GM12878 (cell line): ENCODE data around the gene KANSL2. TPM values are rescaled to one million over a fixed set of nuclear protein-coding genes. Genes with fewer than 3 reads are reported as not detected.

ENCODE experiments used
- ATAC-seq: fragments of 200-7000 bp; cut with Tn5 transposase; 3 replicates; pipeline ENCODE4 v1.9.1; 2020; ENCODE audit warnings: mild to moderate bottlenecking, moderate library complexity
- BruUV-seq: library from RNA; stranded (reverse); fragments of 400-500 nt; replicated peaks from 2 replicates; lab custom pipeline; 2021; lab: Mats Ljungman, UMichigan
- CTCF ChIA-PET: fragments of 300-600 bp; sonication (Branson Sonifier 250); formaldehyde crosslinking; extraction: SDS; loops from one replicate; lab custom pipeline; 2021; ENCODE audit warnings: inconsistent platforms; lab: Yijun Ruan, JAX
- POLR2A ChIA-PET: fragments of 350-600 bp; formaldehyde crosslinking; extraction: SDS; loops from one replicate; lab custom pipeline; 2021; ENCODE audit warnings: inconsistent platforms; lab: Charles Lee
- RAD21 ChIA-PET: fragments of 300-600 bp; sonication (Branson Sonifier 250); formaldehyde crosslinking; loops from one replicate; lab custom pipeline; 2023; ENCODE audit warnings: antibody characterized with exemption; ENCODE audit not compliant: unreplicated experiment; lab: Charles Lee
- SMC1A ChIA-PET: fragments of 300-600 bp; sonication (Branson Sonifier 250); formaldehyde crosslinking; loops from one replicate; lab custom pipeline; 2023; ENCODE audit not compliant: unreplicated experiment, uncharacterized antibody; lab: Charles Lee
- DNase-seq: peaks from one replicate; pipeline ENCODE4 v3.0.0-alpha.2; 2011; ENCODE audit warnings: low read depth, low spot score
- FAIRE-seq: peaks from 3 replicates; lab custom pipeline; 2011; peaks lifted over from hg19 to GRCh38; lab: Jason Lieb, UNC
- H2AFZ ChIP-seq: 2 replicates; pipeline ENCODE4 v1.6.0; 2011; ENCODE audit warnings: low read depth, low read length, control low read depth; ENCODE audit not compliant: control insufficient read depth
- H3K27ac ChIP-seq: 2 replicates; pipeline ENCODE4 v1.5.1; 2011; ENCODE audit warnings: control low read depth; ENCODE audit not compliant: control insufficient read depth, insufficient read depth
- H3K27me3 ChIP-seq, 2 experiments: replicated peaks in 1 of 2; 2 replicates each; pipeline versions ENCODE4 v1.6.0 to v1.6.1; 2011; ENCODE audit warnings: low read length in 1 of 2; ENCODE audit not compliant: control insufficient read depth in 2 of 2, insufficient read depth in 2 of 2
- H3K36me3 ChIP-seq, 2 experiments: 2 replicates each; pipeline ENCODE4 v1.5.1; 2011; ENCODE audit warnings: low read length in 1 of 2; ENCODE audit not compliant: control insufficient read depth in 2 of 2, insufficient read depth in 2 of 2
- H3K4me1 ChIP-seq: 2 replicates; pipeline ENCODE4 v1.6.1; 2011; ENCODE audit warnings: mild to moderate bottlenecking, low read length, moderate library complexity, mixed read lengths; ENCODE audit not compliant: control insufficient read depth, insufficient read depth
- H3K4me2 ChIP-seq: 2 replicates; pipeline ENCODE4 v1.6.0; 2011; ENCODE audit warnings: control low read depth; ENCODE audit not compliant: control insufficient read depth, insufficient read depth
- H3K4me3 ChIP-seq: fragments of 200-600 bp; sonication (generic); 2 replicates; pipeline ENCODE4 v1.5.1; 2016
- H3K79me2 ChIP-seq: 2 replicates; pipeline ENCODE4 v1.6.0; 2011; ENCODE audit warnings: low read length; ENCODE audit not compliant: control insufficient read depth, insufficient read depth
- H3K9ac ChIP-seq: 2 replicates; pipeline ENCODE4 v1.8.0; 2011; ENCODE audit warnings: low read length, control low read depth, mixed read lengths; ENCODE audit not compliant: control insufficient read depth, insufficient read depth
- H3K9me3 ChIP-seq: replicated peaks from 3 replicates; pipeline ENCODE4 v1.5.1; 2011; ENCODE audit warnings: mild to moderate bottlenecking, low read length; ENCODE audit not compliant: control insufficient read depth, insufficient read depth
- H4K20me1 ChIP-seq: 2 replicates; pipeline ENCODE4 v1.6.0; 2011; ENCODE audit not compliant: control insufficient read depth, insufficient read depth
- BCL11A ChIP-seq: IDR thresholded peaks from 2 replicates; pipeline ENCODE4 v1.6.1; 2011; ENCODE audit warnings: low read depth, low read length
- ETV6 ChIP-seq, 2 experiments: fragments of 450-650 bp in 1 of 2; IDR thresholded peaks in 1 of 2; conservative IDR thresholded peaks in 1 of 2; 2 replicates each; pipeline ENCODE4 v1.6.1; 2014; ENCODE audit warnings: antibody characterized with exemption in 1 of 2, borderline replicate concordance in 1 of 2, low read depth in 1 of 2, mild to moderate bottlenecking in 1 of 2, moderate library complexity in 1 of 2
- HCFC1 ChIP-seq: fragments of 150-350 bp; IDR thresholded peaks from 2 replicates; pipeline ENCODE4 v1.6.1; 2014; ENCODE audit warnings: low read length
- JUNB ChIP-seq: IDR thresholded peaks from 2 replicates; pipeline ENCODE4 v1.6.1; 2016; ENCODE audit warnings: antibody characterized with exemption, mild to moderate bottlenecking
- NFYA ChIP-seq: IDR thresholded peaks from 2 replicates; pipeline ENCODE4 v1.6.1; 2011; ENCODE audit warnings: low read depth, mild to moderate bottlenecking, low read length, improper control_type of control experiment, borderline replicate concordance
- RUNX3 ChIP-seq: IDR thresholded peaks from 2 replicates; pipeline ENCODE4 v1.6.1; 2012; ENCODE audit warnings: low read length, inconsistent platforms
- SMAD1 ChIP-seq: fragments of 450-650 bp; IDR thresholded peaks from 2 replicates; pipeline ENCODE4 v1.6.1; 2018; ENCODE audit warnings: mild to moderate bottlenecking, low read depth; ENCODE audit not compliant: partially characterized antibody
- SMARCA5 ChIP-seq: fragments of 450-650 bp; IDR thresholded peaks from 2 replicates; pipeline ENCODE4 v1.6.1; 2017; ENCODE audit warnings: mild to moderate bottlenecking
- YY1 ChIP-seq: IDR thresholded peaks from 2 replicates; pipeline ENCODE4 v1.6.1; 2011; ENCODE audit warnings: low read depth, mild to moderate bottlenecking, low read length
- WGBS: methylation state at CpG from one replicate; pipeline ENCODE4 v1.1.6; 2016; ENCODE audit warnings: low lambda C conversion rate; ENCODE audit not compliant: insufficient replicate concordance, insufficient coverage; ENCODE audit errors: missing lambda C conversion rate; 5-methylcytosine and 5-hydroxymethylcytosine counted together
- in situ Hi-C: fragments of 300-500 bp; cut with MboI; formaldehyde crosslinking; loops from 9 replicates; pipeline ENCODE4 v1.14.3; 2018; ENCODE audit warnings: mixed read lengths
- intact Hi-C: fragments of 100-400 bp; cut with micrococcal nuclease; formaldehyde crosslinking; loops from one replicate; pipeline ENCODE4 v1.14.2; 2022; ENCODE audit not compliant: unreplicated experiment
- polyA plus RNA-seq, 11 experiments: library from polyadenylated mRNA; depleted of rRNA in 4 of 11; unstranded in 6 of 11; stranded (reverse) in 5 of 11; fragments of >200 nt; fragmentation: Nextera tagmentation in 4 of 11; fragmentation: Illumina TruSeq in 1 of 11; extraction: Ambion mirVana in 4 of 11; extraction: Trizol in 1 of 11; gene quantifications; 1 replicate in 1 of 11; 2 replicates in 10 of 11; pipeline versions ENCODE4 v1.2.1 to v1.2.3, GENCODE V29; 2011 to 2016; ENCODE audit warnings: inconsistent platforms in 2 of 11, missing spikeins in 2 of 11, low read depth in 1 of 11
- total RNA-seq, 4 experiments: library from RNA; depleted of rRNA in 3 of 4; stranded (reverse); fragments of >200 nt in 3 of 4; fragmentation: Illumina TruSeq in 1 of 4; extraction: Trizol in 1 of 4; gene quantifications; 2 replicates each; pipeline versions ENCODE4 v1.2.1 to v1.2.3, GENCODE V29; 2013 to 2021

The KANSL2 gene
- total and polyA plus RNA-seq, 10 of the 15 experiments (the other 5 are each of a cell fraction or from before 2014, with no cell fraction given): 28.1 to 54.8 (median 40.9) TPM

- POLR2A ChIA-PET: interaction anchor here (0.6 to 3.3 kb wide), 3 partner anchors 11 to 436 kb away, joined by 3 to 11 read pairs (median 4); partner anchors contain the start of gene KANSL2
- in situ Hi-C loops (no loop called here), intact Hi-C loops (loop anchor here (10.0 kb wide), 1 partner anchor 123 kb away; no protein-coding TSS in a partner anchor)
- no peak overlapping the region for H3K4me3 ChIP-seq
- no peaks in the 10 kb centered on the region for H3K4me1 ChIP-seq
- ATAC-seq: no peak
- H3K27ac ChIP-seq: no peak overlapping the region
- no peak for DNase-seq
- BruUV-seq: no TSS peak
- no peak overlapping the region for H2AFZ ChIP-seq
- H4K20me1 ChIP-seq: no peaks in the 10 kb centered on the region
- H3K4me2 ChIP-seq: no peak overlapping the region
- no peak overlapping the region for H3K9ac ChIP-seq
- no peaks in the 10 kb centered on the region for H3K9me3 ChIP-seq
- WGBS: 89% methylated on average over 8 of the region's 8 CpGs
- SMC1A ChIA-PET: interaction anchor here (0.8 to 2.3 kb wide), 4 partner anchors 9 to 125 kb away, joined by 3 to 6 read pairs (median 3); partner anchors contain the start of gene KANSL2
- CTCF ChIA-PET: interaction anchor here (1.4 kb wide), 1 partner anchor 53 kb away, joined by 5 read pairs; no protein-coding TSS in a partner anchor
- FAIRE-seq: no peak
- H3K36me3 ChIP-seq: peaks cover 10 to 30% of the 10 kb centered on the region in 2 experiments
- RAD21 ChIA-PET: no interaction called here
- H3K79me2 ChIP-seq: peaks cover 12% of the 10 kb centered on the region
- no peak for TF ChIP-seq JUNB
- no peak for TF ChIP-seq NFYA
- no peak for TF ChIP-seq YY1
- TF ChIP-seq SMAD1: no peak
- no peak for TF ChIP-seq HCFC1
- no peak for TF ChIP-seq RUNX3
- TF ChIP-seq SMARCA5: no peak
- TF ChIP-seq BCL11A: no peak
- TF ChIP-seq ETV6 (conservative IDR thresholded peaks at IDR 0.05 in 1 of 2, IDR thresholded peaks at IDR 0.05 in 1 of 2; ENCODE audit: borderline replicate concordance in 1 of 2, low read depth in 1 of 2): no peak
- no peaks in the 10 kb centered on the region for H3K27me3 ChIP-seq
These were observed 10.7 kb downstream of the KANSL2 start for GRCh38 chr12:48671231-48671856.
